GM10847 (cell line): ENCODE data around the gene TYK2.

Experiments
- POLR2A ChIP-seq: IDR thresholded peaks from 2 replicates; pipeline ENCODE4 v1.6.1; 2011; ENCODE audit not compliant: insufficient read length; ENCODE audit errors: extremely low read depth

TYK2 gene

DNA sequence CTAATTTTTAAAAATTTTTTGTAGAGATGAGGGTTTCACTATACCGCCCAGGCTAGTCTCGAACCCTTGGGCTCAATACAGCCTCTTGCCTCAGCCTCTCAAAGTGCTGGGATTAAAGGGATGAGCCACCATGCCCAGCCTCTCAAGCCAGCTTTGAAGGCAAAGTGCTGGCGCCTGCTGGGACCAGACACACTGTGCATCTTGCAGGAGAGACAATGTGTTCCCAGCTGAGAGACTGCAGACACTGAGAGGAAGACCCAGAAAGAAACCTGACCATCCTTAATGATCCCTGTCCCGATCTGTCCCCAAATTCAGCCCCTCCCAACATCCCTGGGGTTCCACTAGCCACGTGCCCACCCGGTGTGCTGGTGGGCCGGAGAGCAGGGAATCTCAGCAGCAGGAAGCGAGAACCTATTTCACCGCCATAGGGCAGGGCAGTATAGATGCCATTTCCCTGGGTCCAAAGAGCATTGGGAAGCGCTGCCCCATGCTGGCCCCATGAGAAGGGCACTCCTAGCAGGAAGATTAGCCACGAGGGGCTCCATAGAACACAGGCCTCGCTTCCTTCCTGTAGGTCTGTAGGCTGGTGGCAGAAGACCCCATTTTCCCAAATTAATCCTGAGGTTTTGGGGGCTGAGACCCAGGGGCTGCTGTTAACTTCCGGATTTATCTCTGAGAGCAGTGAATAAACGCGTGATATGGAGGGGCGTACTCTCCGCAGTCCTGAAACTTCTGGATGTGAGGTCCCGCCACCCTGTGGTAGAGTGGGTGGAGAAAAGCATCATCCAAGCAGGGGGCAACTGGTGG lies 48.0 kb downstream of the TYK2 start:
- no peak for TF ChIP-seq POLR2A

DNA sequence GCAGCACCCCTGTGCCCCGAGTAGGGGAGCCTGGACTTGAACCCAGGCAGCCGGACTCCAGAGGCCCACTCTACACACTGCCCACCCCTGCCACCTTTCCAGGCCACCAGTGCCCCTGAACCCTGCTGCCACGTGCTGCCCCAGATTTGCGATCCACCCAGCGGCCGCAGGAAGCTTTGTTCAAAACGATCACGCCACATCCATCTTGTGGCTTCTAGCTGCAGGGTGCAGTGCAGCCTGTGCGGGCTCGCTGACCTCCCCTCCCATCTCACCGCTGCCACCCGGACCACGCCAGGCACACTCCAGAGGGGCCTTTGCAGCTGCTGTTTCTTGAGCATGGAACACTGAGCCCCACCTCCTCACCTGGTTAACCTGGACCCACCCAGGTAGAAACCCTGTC lies 50.8 kb downstream of the TYK2 start:
- TF ChIP-seq POLR2A = no peak

DNA sequence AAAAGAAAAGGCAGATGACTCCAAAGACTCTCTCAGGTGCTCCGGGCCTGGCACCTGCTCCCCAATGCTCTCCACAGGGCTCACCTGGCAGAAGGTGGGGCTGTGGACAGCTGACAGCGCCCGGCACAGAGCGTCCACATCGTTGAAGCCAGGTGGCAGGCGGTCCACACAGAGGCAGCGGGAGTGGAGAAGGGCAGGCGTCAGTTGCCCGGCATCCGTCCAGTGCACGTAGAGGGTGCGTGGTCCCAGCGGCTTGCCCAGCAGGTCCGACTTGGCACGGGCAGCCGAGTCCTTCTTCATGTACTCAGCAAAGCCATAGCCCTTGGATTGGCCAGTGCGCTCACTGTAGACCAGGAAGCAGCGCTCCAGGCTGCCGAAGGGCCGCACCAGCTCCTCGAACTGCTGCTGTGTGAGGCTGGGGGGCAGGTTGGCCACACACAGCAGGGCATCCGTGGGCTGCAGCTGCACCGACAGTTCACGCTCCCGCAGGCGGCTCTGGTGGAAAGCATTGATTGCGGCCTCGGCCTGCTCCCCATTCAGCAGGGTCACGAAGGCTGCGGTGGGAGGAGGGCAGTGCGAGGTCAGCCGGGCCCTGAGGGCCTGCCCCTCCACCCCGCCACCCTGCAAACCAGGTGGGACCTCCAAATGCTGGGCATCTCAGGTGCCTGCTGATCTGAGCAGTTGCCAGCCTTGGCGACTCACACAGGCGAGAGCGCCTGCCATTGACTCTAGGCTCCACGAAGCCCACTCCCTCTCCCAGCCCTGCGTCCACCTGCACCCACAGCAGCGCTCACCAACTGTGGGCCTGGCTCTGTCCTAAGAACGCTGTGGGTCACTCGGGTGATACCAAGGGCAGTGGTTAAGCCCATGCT lies 51.6 kb downstream of the TYK2 start:
- no peak for TF ChIP-seq POLR2A

DNA sequence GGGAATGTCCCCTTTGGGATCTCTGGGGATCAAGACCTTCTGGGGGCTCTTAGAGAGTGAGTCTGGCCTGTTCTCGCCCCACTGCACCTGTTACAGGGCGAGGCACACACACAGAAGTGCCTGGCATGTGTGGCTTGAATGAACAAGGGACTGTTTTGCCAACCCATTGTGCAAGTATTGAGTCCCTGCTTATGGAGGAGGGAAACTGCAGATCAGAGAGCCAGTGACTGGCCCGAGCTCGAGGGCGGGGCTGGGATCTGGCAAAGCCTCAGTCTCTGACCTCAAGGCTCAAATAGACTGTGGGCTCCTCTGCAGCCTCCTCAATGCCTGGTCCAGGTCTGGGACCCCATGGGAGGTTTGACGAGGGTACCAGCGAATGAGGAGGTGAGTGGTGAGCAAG lies 52.6 kb downstream of the TYK2 start:
- no peak for TF ChIP-seq POLR2A

DNA sequence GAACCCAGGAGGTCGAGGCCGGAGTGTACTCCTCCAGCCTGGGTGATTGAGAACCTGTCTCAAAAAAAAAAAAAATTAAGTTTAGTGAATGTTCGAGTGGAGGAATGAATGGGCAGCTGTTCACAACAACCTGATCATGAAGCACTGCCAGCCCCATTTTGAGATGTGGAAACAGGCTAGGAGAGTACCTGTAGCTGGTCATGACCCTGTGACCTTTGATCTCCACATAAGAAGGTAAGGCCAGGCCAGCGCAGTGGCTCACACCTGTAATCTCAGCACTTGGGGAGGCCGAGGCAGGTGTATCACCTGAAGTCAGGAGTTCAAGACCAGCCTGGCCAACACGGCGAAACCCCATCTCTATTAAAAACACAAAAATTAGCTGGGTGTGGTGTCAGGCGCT lies 54.6 kb downstream of the TYK2 start:
- TF ChIP-seq POLR2A = no peak

DNA sequence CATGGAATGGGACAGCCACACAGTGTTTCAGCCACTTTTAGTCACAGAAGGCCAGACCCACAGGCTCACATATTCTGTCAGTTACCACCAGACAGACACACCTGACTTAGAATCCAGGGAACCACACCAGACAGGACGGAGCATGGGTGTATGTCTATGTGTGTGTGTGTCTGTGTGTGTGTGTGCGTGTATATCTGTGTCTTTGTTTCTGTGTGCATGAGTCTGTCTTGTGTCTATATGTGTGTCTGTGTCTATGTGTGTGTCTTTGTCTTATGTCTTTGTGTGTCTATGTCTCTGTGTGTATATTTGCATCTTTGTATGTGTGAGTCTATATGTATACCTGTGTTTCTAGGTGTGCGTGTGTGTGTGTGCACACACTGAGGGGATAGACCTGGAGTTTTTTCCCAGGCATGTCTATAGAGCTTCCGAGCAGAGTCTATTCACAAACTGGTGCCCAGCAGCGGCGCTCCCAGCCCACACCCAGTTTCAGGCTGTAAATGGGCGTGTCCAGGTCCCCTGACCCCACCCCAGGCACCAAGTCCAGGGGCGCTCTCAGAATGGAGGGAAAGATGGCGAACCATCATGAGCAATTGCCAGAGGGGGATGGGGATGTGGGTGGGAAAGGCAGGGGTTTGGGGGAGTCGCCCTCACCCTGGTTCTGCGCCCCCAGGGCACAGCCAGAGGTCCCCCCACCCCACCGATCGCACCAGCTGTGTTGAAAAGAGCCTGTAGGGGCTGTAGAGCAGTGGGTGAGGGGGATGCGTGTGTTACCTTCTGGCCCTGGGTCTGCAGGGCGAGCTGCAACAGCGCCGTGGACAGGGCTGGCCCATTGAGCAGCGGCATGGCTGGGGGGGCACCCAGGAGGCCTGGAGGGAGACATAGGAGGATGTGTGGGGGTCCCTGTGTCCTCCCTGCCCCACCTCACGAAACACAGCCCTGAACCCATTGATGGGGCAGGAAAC lies 58.2 kb downstream of the TYK2 start:
- no peak for TF ChIP-seq POLR2A

DNA sequence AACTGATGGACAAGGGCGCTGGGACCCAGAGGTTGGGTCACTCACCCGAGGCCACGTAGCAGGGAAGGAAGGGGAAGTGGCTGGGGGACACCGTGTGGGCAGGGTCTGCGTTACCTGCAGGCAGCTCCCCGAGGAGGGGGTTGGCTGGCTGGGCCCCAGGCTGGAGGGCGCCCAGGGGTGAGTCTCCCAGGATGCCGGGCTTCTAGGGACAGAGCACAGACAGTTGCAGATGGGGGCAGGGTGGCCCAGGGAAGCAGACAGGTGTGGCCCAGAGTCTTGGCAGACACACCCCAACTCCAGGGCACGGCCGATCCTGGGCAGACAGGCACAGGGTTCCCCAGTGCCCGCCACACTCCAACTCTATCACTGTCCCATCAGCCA lies 59.0 kb downstream of the TYK2 start:
- no peak for TF ChIP-seq POLR2A

DNA sequence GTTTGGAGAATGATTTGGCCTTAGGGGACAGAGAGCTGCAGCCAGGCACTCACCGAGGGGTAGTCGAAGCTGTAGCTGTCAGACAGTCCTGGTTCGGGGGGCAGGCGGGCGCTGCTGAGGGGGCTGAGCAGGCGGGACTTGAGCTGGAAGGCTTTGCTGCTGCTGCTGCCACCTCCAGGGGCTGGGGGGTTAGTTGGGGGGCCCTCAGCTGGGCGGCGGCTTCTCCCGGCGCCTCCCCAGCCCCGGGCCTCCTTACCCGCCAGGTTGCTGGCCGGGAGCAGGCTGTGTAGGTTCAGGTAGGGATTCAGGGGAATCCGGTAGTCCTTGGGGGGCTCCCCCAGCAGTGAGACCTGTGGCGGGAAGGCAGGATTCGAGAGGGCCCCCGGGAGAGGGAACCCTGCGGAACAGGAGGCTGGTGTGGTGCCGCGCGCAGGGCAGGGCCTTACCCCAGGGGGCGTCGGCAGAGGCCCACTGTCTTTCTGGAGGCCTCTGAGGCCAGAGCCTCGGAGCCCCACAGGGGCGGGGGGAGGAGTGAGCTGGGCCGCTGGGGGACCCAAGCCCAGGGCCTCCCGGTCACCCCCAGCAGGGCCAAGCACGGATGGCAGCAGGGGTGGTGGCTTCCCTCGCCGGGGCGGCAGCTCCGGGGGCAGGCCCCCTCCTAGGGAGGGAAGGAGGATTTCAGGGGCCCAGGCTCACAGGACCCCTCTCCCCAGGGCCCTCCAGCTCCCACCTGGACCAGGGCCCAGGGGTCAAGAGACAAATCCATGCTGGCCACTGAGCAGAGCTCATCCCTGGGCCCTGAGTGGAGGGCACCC lies 59.6 kb downstream of the TYK2 start:
- no peak for TF ChIP-seq POLR2A

DNA sequence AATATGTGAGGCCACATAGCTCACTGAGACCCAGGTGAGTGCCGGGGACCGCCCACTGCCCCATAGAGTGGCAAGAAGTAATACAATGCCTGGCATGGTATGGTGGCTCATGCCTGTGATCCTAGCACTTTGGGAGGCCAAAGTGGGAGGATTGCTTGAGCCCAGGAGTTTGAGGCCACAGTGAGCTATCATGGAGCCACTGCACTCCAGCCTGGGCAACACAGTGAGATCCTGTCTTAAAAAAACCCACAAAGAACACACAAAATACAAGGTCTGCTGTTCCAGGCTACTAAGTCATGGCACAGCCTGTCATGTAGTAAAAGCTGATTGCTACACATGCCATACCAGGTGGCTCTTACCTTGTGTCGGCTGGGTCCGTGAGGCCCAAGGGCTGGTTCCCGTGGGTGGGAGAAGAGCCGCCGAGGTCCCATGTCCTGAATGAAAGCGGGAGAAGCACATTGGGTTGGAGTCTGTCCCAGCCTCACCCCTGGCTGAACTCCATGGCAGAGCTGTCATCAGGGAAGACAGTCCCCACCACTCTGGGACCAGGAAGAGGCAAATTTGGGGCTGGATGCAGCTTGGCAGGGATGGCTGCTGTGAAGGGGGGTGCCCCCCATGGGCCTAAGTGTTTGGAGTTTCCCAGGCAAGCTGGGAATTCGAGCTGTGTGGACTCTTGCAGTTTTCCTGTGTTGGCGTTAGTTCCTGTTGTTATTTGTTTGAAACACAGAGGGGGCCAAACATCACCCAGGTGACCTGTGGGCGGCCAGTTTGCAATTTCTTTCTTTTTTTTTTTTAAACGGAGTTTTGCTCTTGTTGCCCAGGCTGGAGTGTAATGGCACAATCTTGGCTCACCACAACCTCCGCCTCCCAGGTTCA lies 61.3 kb downstream of the TYK2 start:
- TF ChIP-seq POLR2A = no peak

DNA sequence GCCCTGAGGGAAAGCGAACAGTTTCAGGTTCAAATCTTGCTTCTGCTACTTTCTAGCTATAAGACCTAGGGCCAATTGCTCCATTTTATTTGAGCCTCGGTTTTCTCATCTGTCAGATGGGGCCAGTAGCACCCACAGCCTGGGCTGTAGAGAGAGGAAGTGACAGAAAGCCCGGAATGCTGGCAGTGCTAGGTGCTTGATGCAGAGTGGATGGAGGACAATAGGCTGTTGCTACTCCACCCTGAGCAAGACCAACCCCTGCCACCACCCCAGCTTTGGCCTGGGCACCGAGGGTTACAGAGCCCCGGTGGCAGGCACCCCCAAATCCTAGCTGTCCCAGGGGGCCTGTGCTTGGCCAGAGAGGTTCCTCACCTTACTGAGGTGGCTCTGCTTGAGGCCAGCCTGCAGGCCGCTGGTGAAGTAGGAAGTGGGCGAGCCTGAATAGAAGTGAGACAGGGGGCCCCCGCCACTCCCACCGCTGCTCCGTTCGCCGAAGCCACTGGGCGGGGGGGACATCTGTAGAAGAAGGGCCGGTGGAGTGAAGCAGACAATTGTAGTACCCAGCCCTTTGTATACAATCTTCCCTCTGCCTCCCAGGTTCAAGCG lies 62.4 kb downstream of the TYK2 start:
- TF ChIP-seq POLR2A = no peak

DNA sequence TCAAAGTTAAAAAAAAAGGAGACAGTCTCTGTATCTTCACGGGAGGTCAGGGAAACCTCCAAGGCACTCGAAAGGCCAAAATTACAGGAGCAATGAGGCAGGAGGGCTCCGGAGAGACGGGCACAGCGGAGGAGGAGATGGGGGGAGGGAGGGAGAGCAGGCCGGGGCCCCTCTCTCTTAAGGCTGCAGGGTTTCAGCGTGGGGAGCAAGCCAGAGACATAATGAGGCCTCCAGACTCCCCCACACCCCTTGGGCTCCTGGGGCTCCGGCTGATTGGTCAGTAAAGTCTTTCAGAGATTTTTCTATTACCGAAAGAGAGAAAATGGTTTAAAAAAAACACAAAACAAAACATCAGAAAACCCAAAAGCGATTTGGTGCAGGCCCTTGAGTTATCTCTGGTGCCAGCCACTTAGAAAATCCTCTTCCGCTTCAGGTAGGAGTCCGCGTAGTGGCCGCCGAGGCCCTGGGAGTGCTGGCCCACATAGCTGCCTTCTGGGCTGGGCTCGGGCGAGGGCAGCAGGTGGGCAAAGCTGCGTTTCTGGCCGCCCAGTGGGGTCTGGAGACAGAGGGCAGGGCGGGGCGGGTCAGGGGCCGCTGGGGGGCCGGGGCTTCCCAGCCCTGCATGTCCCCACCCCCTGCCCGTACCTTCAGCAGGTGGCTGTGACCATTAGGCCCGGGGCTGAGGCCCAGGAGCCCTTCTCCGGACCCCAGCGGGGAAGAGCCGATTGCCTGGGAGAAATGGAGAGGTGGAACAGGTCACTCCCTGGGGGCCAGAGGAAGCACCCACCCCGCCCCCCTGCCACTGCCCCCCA lies 63.1 kb downstream of the TYK2 start:
- TF ChIP-seq POLR2A = no peak
